ENCODE measurements around the gene NCAPG2. TPM values are rescaled to one million over a fixed set of nuclear protein-coding genes. Genes with fewer than 3 reads are reported as not detected.

Gene NCAPG2
- total RNA-seq, 1 experiment from 2014 or later = 27.5 TPM

DNA sequence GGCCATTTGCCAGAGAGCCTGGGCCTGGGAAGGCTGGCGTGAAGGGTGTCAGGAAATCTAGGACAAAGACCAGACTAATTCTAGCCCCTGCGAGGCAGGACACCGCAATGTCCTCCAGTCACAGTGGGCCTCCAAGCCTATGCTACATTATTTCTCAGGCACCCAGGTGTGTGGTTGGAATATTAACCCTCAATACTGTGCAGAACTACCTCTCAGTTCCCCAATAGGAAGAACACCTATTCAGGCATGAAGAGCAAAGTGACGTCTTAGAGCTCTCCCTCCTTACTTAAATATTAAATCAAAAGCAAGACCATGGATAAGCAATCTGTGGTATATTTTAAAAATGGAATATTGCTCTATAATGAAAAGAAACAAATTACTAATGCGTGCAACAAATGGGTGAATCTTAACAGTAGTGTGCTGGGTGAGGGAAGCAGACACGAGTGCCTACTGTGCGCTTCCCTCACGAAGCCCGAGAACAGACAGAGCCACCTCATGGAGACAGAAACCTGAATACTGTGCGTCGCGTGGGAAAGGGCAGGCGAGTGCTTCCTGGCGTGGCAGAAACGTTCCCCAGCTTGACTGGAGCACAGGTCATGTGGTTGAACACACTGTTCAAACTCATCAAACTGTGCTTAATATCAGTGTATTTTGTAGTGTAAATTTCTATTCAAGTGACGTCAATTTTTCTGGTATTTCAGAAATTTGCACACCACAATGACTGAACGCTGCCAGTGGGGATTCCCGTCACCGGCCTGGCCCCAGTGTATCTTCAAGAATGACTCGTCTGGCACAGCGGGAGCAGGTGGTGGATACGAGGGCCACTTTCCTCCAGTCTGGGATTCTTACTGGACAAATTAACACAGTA is 101.5 kb downstream of the NCAPG2 start:
- no peak for DNase-seq (ENCODE audit: low read depth, low spot score)
- in situ Hi-C loops (cut with HindIII; ENCODE audit: low pct_unique_long_range_greater_than_20kb, low sequenced_read_pairs) = no loop called here

DNA sequence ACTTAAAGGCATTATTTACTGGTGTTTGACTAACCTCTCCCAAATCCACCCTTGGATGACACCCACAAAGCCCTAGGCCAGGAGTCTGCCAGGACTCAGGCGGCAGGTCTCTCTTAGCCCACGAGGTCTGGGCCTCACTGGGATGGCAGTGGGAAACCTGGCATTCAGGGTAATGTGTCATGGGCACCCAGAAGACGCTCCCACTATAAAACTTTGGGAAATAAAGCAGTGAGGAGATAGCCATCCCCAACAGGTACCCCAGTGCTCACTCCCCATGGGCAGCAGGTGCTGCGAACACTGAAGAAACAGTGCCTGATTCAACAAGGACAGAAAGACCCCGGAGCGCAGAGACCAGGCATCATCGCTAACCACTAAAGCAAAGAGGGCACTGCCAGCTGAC is 102.6 kb downstream of the NCAPG2 start:
- in situ Hi-C loops (cut with HindIII; ENCODE audit: low pct_unique_long_range_greater_than_20kb, low sequenced_read_pairs) = no loop called here
- DNase-seq (ENCODE audit: low read depth, low spot score) = no peak

DNA sequence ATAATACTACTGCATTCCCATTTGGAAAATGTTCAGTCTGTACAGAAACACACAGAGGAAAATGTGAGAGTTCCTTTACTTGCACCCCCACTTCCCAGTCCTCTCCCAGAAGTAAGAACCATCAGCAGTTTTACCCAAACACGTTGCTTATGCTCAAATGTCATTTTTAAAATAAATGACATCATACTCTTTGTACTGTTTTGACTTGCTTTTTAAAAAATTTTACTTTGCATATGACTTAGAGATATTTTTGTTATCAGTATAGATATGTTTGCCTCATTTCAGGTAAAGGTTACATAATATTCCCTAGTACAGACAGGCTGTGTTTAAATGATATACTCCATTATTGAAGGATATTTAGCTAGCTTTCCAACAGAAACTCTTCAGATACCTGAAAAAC is 103.5 kb downstream of the NCAPG2 start:
- DNase-seq (ENCODE audit: low read depth, low spot score) = no peak
- in situ Hi-C loops (cut with HindIII; ENCODE audit: low pct_unique_long_range_greater_than_20kb, low sequenced_read_pairs) = no loop called here

DNA sequence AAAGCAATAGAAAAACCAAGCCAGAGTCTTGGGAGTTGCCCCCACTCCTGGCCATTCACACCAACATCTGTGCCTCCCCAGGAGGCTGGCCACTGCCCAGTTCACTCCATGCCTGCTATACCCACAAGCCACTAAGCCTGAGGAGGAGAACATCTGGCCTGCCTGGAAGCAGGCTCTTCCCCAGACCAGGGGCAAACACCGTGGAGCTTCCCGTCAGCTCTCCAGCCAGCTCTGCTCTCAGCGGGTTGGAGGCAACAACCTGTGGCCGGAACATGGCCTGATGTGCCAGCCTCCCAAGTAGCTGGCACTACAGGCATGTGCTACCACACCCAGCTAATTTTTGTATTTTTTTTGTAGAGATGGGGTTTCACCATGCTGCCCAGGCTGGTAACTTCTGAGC is 107.9 kb downstream of the NCAPG2 start:
- DNase-seq (ENCODE audit: low read depth, low spot score) = no peak
- in situ Hi-C loops (cut with HindIII; ENCODE audit: low pct_unique_long_range_greater_than_20kb, low sequenced_read_pairs) = no loop called here

DNA sequence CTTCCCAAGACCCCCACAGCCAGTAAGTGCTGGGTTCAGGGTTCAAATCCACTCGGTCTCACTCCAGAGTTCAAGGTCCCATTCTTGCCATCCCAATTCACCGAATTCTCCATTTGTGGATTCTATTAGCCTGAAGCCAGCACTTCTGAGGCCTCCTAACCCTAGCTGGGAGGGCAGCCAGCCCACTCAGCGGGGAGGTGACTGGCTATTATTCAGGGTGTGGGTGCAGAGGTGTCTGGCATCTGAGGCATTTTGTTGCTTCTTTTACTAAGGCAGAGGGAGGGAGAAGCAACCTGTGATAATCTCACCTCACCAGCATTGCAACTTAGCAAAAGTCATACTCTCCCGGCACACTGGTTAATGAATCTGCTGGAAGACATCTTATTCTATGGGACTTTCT is 108.3 kb downstream of the NCAPG2 start:
- no peak for DNase-seq (ENCODE audit: low read depth, low spot score)
- in situ Hi-C loops (cut with HindIII; ENCODE audit: low pct_unique_long_range_greater_than_20kb, low sequenced_read_pairs) = no loop called here

DNA sequence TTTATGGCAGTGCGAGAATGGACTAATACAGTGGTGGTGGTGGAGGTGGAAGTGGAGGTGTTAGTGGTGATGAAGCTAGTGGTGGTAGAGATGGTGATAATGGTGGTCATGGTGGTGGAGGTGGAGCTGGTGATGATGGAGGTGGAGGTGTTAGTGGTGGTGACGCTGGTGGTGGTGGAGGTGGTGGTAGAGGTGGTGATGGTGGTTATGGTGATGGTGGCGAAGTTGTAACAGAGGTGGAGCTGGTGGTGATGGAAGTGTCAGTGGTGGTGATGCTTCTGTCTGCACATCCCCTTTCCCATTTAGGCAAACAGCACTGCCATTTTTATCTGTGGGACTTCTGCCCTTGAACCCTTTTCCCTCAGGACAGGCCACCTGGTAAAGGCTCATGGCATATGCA is 109.5 kb downstream of the NCAPG2 start:
- in situ Hi-C loops (cut with HindIII; ENCODE audit: low pct_unique_long_range_greater_than_20kb, low sequenced_read_pairs) = no loop called here
- peak; percentile 68 for DNase-seq (ENCODE audit: low read depth, low spot score)

DNA sequence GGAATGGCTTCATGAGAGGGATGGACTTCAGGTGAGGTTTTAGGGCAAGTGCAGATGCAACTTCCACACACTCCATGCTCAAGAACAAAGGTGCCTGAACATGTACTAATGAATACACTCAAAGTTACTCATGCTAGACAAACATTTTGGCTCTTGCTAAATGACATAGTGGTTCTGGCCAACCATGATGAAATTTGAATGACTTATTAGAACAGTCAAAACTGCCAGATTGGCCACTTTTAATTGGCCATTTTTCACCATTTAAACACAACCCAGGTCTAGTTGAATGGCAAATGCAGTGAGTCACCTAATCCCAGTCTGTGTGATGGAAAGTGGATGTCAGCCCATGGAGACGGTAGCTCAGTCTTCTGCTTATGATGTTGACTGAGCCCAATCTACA is 112.1 kb downstream of the NCAPG2 start:
- in situ Hi-C loops (cut with HindIII; ENCODE audit: low pct_unique_long_range_greater_than_20kb, low sequenced_read_pairs) = no loop called here

DNA sequence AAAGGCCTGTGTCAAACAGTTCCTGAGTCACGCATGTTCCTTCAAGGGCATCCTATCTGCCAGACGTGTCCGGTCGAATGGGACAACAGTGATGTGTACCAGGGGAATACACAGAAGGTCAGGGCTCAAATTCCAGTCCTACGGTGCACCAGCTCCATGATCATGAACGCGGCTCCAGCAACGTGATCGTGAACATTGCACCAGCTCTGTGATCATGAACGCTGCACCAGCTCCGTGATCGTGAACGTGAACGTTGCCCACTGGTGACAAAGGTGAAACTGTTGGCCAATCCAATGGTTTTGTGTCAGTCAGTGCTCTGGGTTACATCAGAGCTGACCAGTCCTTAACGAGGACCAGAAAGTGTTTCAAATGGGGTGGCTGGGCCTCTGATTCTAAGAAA is 112.7 kb downstream of the NCAPG2 start:
- in situ Hi-C loops (cut with HindIII; ENCODE audit: low pct_unique_long_range_greater_than_20kb, low sequenced_read_pairs) = no loop called here
- no peak for DNase-seq (ENCODE audit: low read depth, low spot score)

More for the DNA sequence above, 112.1 kb downstream of the NCAPG2 start:
- no peak for DNase-seq (ENCODE audit: low read depth, low spot score)

DNA sequence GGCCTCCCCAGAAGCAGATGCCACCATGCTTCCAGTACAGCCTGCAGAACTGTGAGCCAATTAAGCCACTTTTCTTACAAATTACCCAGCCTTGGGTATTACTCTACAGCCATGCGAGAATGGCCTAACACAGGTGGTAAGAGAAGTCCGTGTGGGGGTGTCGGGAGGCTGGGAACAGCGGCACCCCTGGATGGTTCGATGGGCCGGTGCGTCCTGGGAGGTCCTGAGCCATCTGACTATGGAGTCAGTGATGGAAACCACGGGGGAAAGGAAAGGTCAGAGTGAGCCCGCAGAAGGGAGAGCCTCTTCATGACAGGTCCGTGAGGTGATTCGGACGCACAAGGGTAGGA is 114.4 kb downstream of the NCAPG2 start:
- no peak for DNase-seq (ENCODE audit: low read depth, low spot score)
- in situ Hi-C loops (cut with HindIII; ENCODE audit: low pct_unique_long_range_greater_than_20kb, low sequenced_read_pairs) = no loop called here

DNA sequence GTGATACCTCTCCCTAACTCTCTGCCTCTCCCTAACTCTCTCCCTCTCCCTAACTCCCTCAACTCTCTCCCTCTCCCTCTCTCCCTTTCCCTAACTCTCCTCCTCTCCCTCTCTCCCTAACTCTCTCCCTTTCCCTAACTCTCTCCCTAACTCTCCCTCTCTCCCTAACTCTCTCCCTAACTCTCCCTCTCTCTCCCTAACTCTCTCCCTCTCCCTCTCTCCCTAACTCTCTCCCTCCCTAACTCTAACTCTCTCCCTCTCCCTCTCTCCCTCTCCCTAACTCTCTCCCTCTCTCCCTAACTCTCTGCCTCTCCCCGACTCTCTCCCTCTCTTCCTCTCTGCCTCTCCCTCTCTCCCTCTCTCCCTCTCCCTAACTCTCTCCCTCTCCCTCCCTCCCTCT is 115.0 kb downstream of the NCAPG2 start:
- no peak for DNase-seq (ENCODE audit: low read depth, low spot score)
- in situ Hi-C loops (cut with HindIII; ENCODE audit: low pct_unique_long_range_greater_than_20kb, low sequenced_read_pairs) = no loop called here

DNA sequence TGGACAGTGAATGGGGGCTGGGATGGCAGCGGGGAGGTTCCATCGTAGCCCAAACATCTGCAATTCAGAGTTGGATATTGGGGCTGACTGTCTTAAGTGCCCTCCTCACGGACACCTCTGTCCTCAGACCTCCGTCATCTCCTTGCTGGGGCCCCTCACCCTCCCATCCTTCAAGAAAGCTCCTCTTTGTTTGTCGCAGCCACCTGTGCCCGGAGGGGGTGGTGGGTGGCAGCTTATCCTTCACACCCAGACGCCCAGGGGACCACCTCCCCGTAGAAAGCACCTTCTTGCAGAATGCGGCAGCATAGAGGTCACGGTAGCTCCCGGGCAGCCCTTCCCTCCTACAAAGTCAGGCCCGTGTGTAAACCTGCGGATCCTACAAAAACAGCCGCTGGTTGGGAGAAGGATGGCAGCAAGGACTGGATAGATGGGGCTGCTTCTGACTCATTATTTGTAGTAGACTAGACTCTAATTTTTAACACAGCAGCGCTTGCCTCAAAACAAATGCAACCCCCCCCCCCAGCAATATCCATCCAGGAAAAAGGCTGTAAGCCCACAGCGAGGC is 115.6 kb downstream of the NCAPG2 start:
- DNase-seq (ENCODE audit: low read depth, low spot score) = no peak
- in situ Hi-C loops (cut with HindIII; ENCODE audit: low pct_unique_long_range_greater_than_20kb, low sequenced_read_pairs) = no loop called here

DNA sequence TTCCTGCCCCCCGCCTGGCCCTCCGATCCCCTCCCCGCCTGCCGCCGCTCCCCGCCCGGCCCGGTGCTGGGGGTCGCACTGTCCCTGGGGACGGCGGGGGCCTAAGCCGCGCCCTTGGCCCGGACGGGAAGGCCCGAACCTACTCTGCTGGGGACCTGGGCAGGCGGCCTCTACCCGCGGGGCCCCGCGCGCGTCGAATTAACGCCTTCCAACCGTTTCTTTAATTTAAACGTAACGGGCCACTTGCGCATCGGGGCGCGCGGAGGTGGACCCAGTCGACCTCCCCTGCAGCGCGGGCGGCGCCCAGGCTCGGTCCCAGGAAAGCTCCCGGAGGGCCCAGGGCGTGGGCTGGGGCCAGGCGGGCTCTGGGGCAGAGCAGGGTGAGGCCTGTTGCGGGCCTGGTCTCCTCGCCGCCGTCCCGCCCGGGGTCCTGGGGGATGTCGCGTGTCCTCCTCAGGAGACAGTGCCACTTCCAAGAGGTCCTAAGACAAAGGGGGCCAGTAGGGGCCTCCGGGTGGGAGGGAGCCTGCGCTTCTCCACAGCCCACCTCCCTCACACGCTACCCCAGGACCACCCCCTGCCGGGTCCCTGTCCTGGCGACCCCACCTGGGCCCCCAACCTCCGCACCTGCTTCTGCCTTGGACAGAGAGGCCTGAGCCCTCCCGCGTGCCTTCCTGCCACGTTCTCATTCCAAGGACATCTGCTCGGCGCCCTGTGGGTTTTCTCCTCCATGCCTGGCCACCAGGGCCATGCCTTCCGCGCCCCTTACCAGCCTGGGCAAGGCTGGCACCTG is 116.3 kb downstream of the NCAPG2 start:
- DNase-seq (ENCODE audit: low read depth, low spot score) = no peak
- in situ Hi-C loops (cut with HindIII; ENCODE audit: low pct_unique_long_range_greater_than_20kb, low sequenced_read_pairs) = no loop called here

DNA sequence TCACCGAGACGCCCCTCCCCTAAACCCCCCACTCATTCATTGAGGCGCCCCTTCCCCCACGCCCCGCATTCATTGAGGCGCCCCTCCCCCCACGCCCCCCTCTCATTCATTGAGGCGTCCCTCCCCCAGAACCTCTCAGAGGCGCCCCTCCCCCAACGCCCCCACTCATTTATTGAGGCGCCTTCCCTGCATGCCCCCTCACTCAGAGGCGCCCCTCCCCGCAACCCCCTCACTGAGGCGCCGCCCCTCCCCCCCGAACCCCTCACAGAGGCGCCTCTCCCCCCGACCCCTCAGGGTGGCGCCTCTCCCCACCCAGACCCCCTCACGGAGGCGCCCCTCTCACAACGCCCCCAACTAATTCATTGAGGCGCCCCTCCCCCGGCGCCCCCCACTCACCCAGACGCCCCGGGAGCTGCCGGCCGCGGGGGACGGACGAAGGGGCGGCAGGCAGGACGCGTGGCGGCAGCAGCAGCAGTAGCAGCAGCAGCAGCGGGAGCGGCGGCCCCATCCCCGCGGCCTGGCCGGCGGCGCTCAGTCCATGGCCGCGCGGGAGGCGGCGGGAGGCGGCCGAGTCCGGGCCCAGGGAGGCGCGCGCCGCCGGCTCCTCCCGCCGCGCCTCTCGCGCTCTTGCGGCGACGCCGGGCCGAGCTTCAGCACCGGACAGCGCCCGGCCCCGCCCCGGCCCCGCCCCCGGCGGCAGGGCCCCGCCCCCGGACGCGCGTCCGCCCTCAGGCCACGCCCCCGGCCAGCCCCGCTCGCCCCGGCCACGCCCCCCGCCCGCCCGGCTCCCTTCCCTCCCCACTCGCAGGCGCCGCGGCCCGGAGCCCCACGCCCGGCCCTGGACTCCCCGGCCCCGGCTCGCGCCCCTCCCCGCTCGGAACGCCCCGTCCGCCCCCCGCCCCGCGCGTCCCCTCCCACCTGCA is 117.2 kb downstream of the NCAPG2 start, which contains the start of gene PTPRN2:
Gene PTPRN2 (minus strand): TSS at position 662 of the 923 bp plus-strand sequence.
- in situ Hi-C loops (cut with HindIII; ENCODE audit: low pct_unique_long_range_greater_than_20kb, low sequenced_read_pairs) = no loop called here
- peak; percentile 55 for DNase-seq (ENCODE audit: low read depth, low spot score)

DNA sequence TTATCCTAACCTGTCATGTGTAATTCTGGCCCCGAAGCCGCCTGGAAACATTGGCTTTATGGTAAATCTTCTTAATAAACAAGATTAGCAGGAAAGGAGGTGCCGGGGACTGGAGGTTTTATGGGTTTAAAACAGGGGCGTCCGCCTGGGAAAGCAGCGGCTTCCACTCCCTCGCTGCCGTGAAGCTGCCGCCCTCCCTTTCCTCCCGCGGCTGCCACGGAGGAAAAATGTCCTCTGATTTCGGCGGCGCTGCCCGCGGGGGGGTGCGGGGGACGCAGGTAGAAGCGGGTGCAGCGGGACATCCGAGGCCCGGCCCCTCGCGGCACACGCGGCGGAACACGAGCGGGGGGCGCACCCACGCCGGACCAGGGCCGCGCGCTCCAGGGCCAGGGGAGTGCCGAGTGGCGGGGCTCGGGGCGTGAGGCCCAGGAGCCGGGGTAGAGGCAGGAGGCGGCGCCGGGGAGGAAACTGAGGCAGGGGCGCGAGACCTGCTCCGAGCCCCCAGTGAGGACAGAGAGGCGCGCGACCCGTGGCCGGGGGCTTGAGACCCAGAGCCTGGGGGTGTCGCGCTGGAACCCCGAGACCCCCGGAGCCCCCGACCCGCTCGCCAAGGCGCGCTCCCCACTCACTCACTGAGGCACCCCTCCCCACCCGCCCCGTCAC is 118.0 kb downstream of the NCAPG2 start:
- no peak for DNase-seq (ENCODE audit: low read depth, low spot score)
- in situ Hi-C loops (cut with HindIII; ENCODE audit: low pct_unique_long_range_greater_than_20kb, low sequenced_read_pairs) = no loop called here

DNA sequence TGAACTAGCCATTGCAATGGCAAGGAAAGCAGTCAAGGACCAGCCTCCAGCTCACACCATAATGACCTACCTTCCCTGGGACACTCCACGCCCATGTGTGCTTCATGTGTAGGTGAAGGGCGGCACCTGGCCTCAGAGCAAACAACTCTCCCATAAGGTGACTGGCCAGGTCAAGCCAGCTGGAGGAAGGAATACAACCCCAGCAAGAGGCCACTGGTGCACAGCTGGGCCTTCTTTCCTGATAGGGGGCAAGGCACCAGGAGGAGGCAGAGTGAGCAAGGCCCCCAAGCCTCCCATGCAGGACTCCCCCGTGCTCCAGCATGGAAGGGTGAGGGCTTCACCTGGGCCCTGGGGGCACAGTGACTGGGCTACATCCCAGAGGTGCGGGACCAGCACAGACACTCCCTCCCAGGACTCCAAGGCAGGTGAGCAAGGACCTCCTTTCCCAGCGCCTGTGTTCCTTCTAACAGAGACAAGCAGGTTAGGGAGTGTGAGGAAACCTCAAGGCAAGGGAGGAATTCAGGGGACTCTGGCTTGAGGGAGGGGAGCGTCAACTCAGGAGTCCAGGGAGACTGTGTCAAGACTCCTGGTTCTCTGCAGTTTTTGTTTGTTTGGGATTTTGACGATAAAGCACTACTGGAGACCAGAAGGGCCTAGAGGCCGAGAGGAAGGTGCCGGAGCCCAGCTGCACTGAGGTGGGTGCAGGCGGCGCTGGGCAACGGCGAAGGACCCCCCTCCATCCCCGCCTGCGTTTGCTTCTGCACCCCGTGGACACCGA is 118.7 kb downstream of the NCAPG2 start:
- no peak for DNase-seq (ENCODE audit: low read depth, low spot score)
- in situ Hi-C loops (cut with HindIII; ENCODE audit: low pct_unique_long_range_greater_than_20kb, low sequenced_read_pairs) = no loop called here

DNA sequence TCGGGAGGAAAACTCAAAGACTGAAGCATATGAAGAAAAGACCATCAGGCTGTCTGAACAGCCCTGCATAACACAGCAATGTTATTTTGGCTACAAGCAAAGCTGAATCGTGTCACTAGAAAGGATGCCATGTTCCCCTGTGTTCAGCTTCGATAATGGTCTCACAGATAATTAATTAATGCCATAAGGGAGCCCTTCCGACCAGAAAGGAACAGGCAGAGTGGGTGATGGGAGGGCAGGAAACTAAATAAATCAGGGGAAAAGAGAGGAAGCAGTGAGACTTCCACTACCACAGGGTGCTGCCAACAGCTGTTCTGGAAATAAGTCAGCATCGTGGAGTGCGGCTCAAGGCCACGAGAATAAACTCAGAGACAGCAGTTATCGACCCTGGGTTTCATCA is 120.2 kb downstream of the NCAPG2 start:
- DNase-seq (ENCODE audit: low read depth, low spot score) = no peak
- in situ Hi-C loops (cut with HindIII; ENCODE audit: low pct_unique_long_range_greater_than_20kb, low sequenced_read_pairs) = no loop called here

All from SK-MEL-5 (cell line).